ENCODE measurements around the gene NUP210L. TPM values are rescaled to one million over a fixed set of nuclear protein-coding genes. Genes with fewer than 3 reads are reported as not detected.
A peak's percentile ranks its signal among the peaks of the same experiment; 100 is the strongest.
"Not testable (repeated sequence)": the region's sequence is repeated elsewhere in the genome, so short reads cannot be mapped to it uniquely, and the experiment has no call there.

The NUP210L gene
- polyA plus RNA-seq, 1 donor, result 0.17 TPM

GRCh38 chr1:153991806-153992205 lies 163.1 kb downstream of the NUP210L start:
- DNase-seq, result no peak

GRCh38 chr1:153991151-153991630 lies 163.7 kb downstream of the NUP210L start:
- DNase-seq, result no peak

- DNase-seq, result peak; percentile 98
Measured at GRCh38 chr1:153990468-153991150, 164.3 kb downstream of the NUP210L start, which contains the start of gene RPS27. Gene RPS27 (plus strand): TSS chr1:153990762. CDS start chr1:153990797, 35 bp downstream.

GRCh38 chr1:153987621-153988020 lies 167.3 kb downstream of the NUP210L start:
- DNase-seq, result no peak

- peak; percentile 83 for DNase-seq
Measured at GRCh38 chr1:153985941-153986761, 168.7 kb downstream of the NUP210L start, which contains the start of gene RAB13. Gene RAB13 (minus strand): TSS chr1:153986339. CDS start chr1:153986236, 103 bp downstream.

GRCh38 chr1:153985341-153985912 lies 169.4 kb downstream of the NUP210L start:
- DNase-seq, result no peak

- no peak for DNase-seq
Measured at GRCh38 chr1:153984123-153984894, 170.6 kb downstream of the NUP210L start.

- not testable (repeated sequence) for DNase-seq
Measured at GRCh38 chr1:153981735-153982134, 173.1 kb downstream of the NUP210L start.

- DNase-seq, result not testable (repeated sequence)
Measured at GRCh38 chr1:153979091-153979490, 175.8 kb downstream of the NUP210L start.

- no peak for DNase-seq
Measured at GRCh38 chr1:153978274-153978909, 176.5 kb downstream of the NUP210L start.

GRCh38 chr1:153977250-153978240 lies 177.3 kb downstream of the NUP210L start, which contains the start of gene JTB:
Gene JTB (minus strand): TSS chr1:153977674. CDS start chr1:153977252, 422 bp downstream.
- DNase-seq, result peak; percentile 87

GRCh38 chr1:153976819-153977249 lies 178.0 kb downstream of the NUP210L start:
- DNase-seq, result no peak

- DNase-seq, result no peak
Measured at GRCh38 chr1:153973525-153973924, 181.3 kb downstream of the NUP210L start.

- DNase-seq, result no peak
Measured at GRCh38 chr1:153973071-153973470, 181.8 kb downstream of the NUP210L start.

- no peak for DNase-seq
Measured at GRCh38 chr1:153970346-153970745, 184.5 kb downstream of the NUP210L start.

- DNase-seq, result no peak
Measured at GRCh38 chr1:153968972-153969371, 185.9 kb downstream of the NUP210L start.

- DNase-seq, result no peak
Measured at GRCh38 chr1:153968408-153968807, 186.5 kb downstream of the NUP210L start.

GRCh38 chr1:153968000-153968363 lies 186.9 kb downstream of the NUP210L start:
- DNase-seq, result no peak

GRCh38 chr1:153967107-153967999 lies 187.5 kb downstream of the NUP210L start, which contains the start of gene CREB3L4:
Gene CREB3L4 (plus strand): TSS chr1:153967902. CDS start chr1:153968526, 624 bp downstream.
- DNase-seq, result peak; percentile 96
